HG03442 (cell line): ENCODE data around the gene ARID1B.
A peak's percentile ranks its signal among the peaks of the same experiment; 100 is the strongest.

Experiments used
- ATAC-seq: cut with Tn5 transposase; IDR thresholded peaks from one replicate; pipeline ENCODE4 v1.9.1; 2021; ENCODE audit warnings: mild to moderate bottlenecking, moderate library complexity; ENCODE audit not compliant: unreplicated experiment

Gene ARID1B

GRCh38 chr6:156901309-156902019, 124.3 kb downstream of the ARID1B start:
- ATAC-seq: no peak

- ATAC-seq: no peak
Observed at GRCh38 chr6:156902782-156903181, 125.6 kb downstream of the ARID1B start.

- no peak for ATAC-seq
Observed at GRCh38 chr6:156904176-156904967, 127.2 kb downstream of the ARID1B start.

- ATAC-seq: no peak
Observed at GRCh38 chr6:156905801-156906200, 128.6 kb downstream of the ARID1B start.

- no peak for ATAC-seq
Observed at GRCh38 chr6:156906451-156906850, 129.3 kb downstream of the ARID1B start.

- no peak for ATAC-seq
Observed at GRCh38 chr6:156909212-156910010, 132.2 kb downstream of the ARID1B start.

- ATAC-seq: no peak
Observed at GRCh38 chr6:156910011-156910334, 132.8 kb downstream of the ARID1B start.

GRCh38 chr6:156910938-156911337, 133.8 kb downstream of the ARID1B start:
- ATAC-seq: no peak

GRCh38 chr6:156911581-156911980, 134.4 kb downstream of the ARID1B start:
- ATAC-seq: no peak

GRCh38 chr6:156912431-156912830, 135.3 kb downstream of the ARID1B start:
- no peak for ATAC-seq

- ATAC-seq: no peak
Observed at GRCh38 chr6:156914181-156914580, 137.0 kb downstream of the ARID1B start.

- peak; percentile 44 for ATAC-seq
Observed at GRCh38 chr6:156916130-156916801, 139.1 kb downstream of the ARID1B start.

- peak; percentile 82 for ATAC-seq
Observed at GRCh38 chr6:156917213-156917612, 140.0 kb downstream of the ARID1B start.

GRCh38 chr6:156918647-156919046, 141.5 kb downstream of the ARID1B start:
- ATAC-seq: no peak

- ATAC-seq: no peak
Observed at GRCh38 chr6:156919370-156919769, 142.2 kb downstream of the ARID1B start.

GRCh38 chr6:156919814-156920369, 142.7 kb downstream of the ARID1B start:
- no peak for ATAC-seq

- ATAC-seq: no peak
Observed at GRCh38 chr6:156924246-156924645, 147.1 kb downstream of the ARID1B start.

GRCh38 chr6:156925026-156925425, 147.8 kb downstream of the ARID1B start:
- ATAC-seq: no peak

GRCh38 chr6:156925718-156926607, 148.8 kb downstream of the ARID1B start:
- ATAC-seq: peak; percentile 67

- ATAC-seq: no peak
Observed at GRCh38 chr6:156928126-156928525, 150.9 kb downstream of the ARID1B start.
